ENCODE measurements around the gene NTRK2.

DNA sequence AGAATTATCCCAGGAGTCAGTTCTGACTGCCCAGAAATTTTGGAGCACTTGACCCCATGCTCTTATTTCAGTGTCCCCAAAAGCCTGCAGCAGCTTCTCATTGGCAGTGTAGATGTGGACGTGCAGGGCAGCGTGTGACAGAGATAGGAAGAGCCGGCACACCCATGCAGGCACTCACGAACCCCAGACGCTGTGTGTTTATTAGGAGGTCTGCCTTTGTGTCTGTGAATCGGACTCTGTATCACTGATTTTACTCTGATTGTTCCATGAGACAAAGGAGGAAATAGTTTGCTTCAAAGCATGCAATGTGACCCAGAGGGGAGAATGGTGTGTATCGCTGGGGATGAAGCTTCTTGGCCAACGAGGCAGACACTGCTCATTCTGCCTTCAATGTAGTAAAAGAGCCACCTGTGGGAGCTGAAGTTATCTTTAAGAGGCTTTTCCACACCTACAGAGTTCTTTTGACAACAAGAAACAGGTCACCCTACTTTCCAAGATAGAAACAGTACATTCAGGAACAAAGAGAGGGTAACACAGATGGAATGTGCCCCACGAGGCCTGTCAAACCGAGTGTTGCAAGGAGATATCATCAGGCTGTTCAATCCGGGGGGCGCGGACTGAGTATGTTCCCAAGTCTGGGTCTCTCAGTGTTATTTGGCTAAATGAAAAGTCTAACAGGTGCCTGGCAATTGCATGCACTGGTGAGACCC is 224.0 kb downstream of the NTRK2 start:
- TF ChIP-seq RAD21 (IDR thresholded peaks at IDR 0.05; ENCODE audit: low read depth) (no peak), ZBTB7A (IDR thresholded peaks at IDR 0.05; ENCODE audit: low read depth) (no peak), TCF12 (IDR thresholded peaks at IDR 0.05; ENCODE audit: low read depth) (no peak), TEAD4 (IDR thresholded peaks at IDR 0.05) (no peak), FOXM1 (IDR thresholded peaks at IDR 0.05; ENCODE audit: borderline replicate concordance, low read depth) (no peak), EP300 (IDR thresholded peaks at IDR 0.05; ENCODE audit: borderline replicate concordance) (no peak), EGR1 (IDR thresholded peaks at IDR 0.05) (no peak), REST (IDR thresholded peaks at IDR 0.05; ENCODE audit: low read depth) (no peak), TAF1 (IDR thresholded peaks at IDR 0.05; ENCODE audit: low read depth) (no peak), CEBPB (IDR thresholded peaks at IDR 0.05) (no peak), YY1 (IDR thresholded peaks at IDR 0.05; ENCODE audit: low read depth) (no peak), CREB1 (IDR thresholded peaks at IDR 0.05; ENCODE audit: low read depth) (no peak), NFIC (IDR thresholded peaks at IDR 0.05) (no peak)
- TF ChIP-seq, protein P1, sequence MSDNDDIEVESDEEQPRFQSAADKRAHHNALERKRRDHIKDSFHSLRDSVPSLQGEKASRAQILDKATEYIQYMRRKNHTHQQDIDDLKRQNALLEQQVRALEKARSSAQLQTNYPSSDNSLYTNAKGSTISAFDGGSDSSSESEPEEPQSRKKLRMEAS (IDR thresholded peaks at IDR 0.05): no peak

All from Ishikawa (cell line).